Measurements from ENCODE around the gene IQSEC1.
A peak's percentile ranks its signal among the peaks of the same experiment; 100 is the strongest.

IQSEC1 gene

GRCh38 chr3:13047296-13048165 lies 25.7 kb downstream of the IQSEC1 start:
- no peak for DNase-seq (ENCODE audit: low spot score)

- no peak for DNase-seq (ENCODE audit: low spot score)
These were observed 26.5 kb downstream of the IQSEC1 start for GRCh38 chr3:13046569-13047274.

GRCh38 chr3:13045904-13046568 lies 27.2 kb downstream of the IQSEC1 start:
- no peak for DNase-seq (ENCODE audit: low spot score)

GRCh38 chr3:13045241-13045903 lies 27.9 kb downstream of the IQSEC1 start:
- no peak for DNase-seq (ENCODE audit: low spot score)

GRCh38 chr3:13044496-13045240 lies 28.6 kb downstream of the IQSEC1 start:
- no peak for DNase-seq (ENCODE audit: low spot score)

GRCh38 chr3:13043656-13044055 lies 29.6 kb downstream of the IQSEC1 start:
- DNase-seq (ENCODE audit: low spot score) = no peak

- no peak for DNase-seq (ENCODE audit: low spot score)
These were observed 30.4 kb downstream of the IQSEC1 start for GRCh38 chr3:13042715-13043271.

GRCh38 chr3:13042127-13042701 lies 31.0 kb downstream of the IQSEC1 start:
- no peak for DNase-seq (ENCODE audit: low spot score)

- DNase-seq (ENCODE audit: low spot score) = no peak
These were observed 32.0 kb downstream of the IQSEC1 start for GRCh38 chr3:13041113-13041776.

- peak; percentile 48 for DNase-seq (ENCODE audit: low spot score)
These were observed 32.7 kb downstream of the IQSEC1 start for GRCh38 chr3:13040361-13041074.

GRCh38 chr3:13039213-13039896 lies 33.9 kb downstream of the IQSEC1 start:
- DNase-seq (ENCODE audit: low spot score) = no peak

GRCh38 chr3:13037458-13038117 lies 35.6 kb downstream of the IQSEC1 start:
- no peak for DNase-seq (ENCODE audit: low spot score)

GRCh38 chr3:13034861-13035260 lies 38.4 kb downstream of the IQSEC1 start:
- no peak for DNase-seq (ENCODE audit: low spot score)

- no peak for DNase-seq (ENCODE audit: low spot score)
These were observed 39.0 kb downstream of the IQSEC1 start for GRCh38 chr3:13034109-13034800.

- no peak for DNase-seq (ENCODE audit: low spot score)
These were observed 41.0 kb downstream of the IQSEC1 start for GRCh38 chr3:13032206-13032605.

- no peak for DNase-seq (ENCODE audit: low spot score)
These were observed 41.6 kb downstream of the IQSEC1 start for GRCh38 chr3:13031621-13032020.

- no peak for DNase-seq (ENCODE audit: low spot score)
These were observed 42.5 kb downstream of the IQSEC1 start for GRCh38 chr3:13030684-13031083.
